ENCODE measurements around the gene DKK3.

GRCh38 chr11:11958403-11959231, 49.8 kb downstream of the DKK3 start:
- no peak for TF ChIP-seq POLR2A (IDR thresholded peaks at IDR 0.05; ENCODE audit: low read depth, low read length)
- no peak for TF ChIP-seq POU2F2 (IDR thresholded peaks at IDR 0.05; ENCODE audit: low read depth, low read length)
